Suppressor macrophage (primary cell): ENCODE results near the gene WDR81.
A peak's percentile ranks its signal among the peaks of the same experiment; 100 is the strongest.
"Not testable (repeated sequence)": the region's sequence is repeated elsewhere in the genome, so short reads cannot be mapped to it uniquely, and the experiment has no call there.

Source experiments
- DNase-seq, 4 experiments: peaks; one replicate each; pipeline ENCODE4 v3.0.0-alpha.2; 2020 to 2022
- total RNA-seq, 17 experiments: gene quantifications; one replicate each; lab custom pipeline; 2026; ENCODE audit warnings: mixed read lengths in 6 of 17, inconsistent platforms in 3 of 17; lab: John Stamatoyannopoulos, UW

The WDR81 gene
- 12.8 to 225 (median 126) reads per million in 17 experiments for total RNA-seq

GRCh38 chr17:1724351-1724868 is at the start of gene WDR81:
TSS of gene WDR81 (plus strand) at chr17:1724704. CDS start at chr17:1724960, 256 bp downstream.
- peak; percentile 86 to 97 (median 94) for DNase-seq

GRCh38 chr17:1676401-1676800 is 48.1 kb upstream of the WDR81 start:
- no peak for DNase-seq

GRCh38 chr17:1683459-1683858 is 41.0 kb upstream of the WDR81 start:
- peak; percentile 53 to 69 (median 68) for DNase-seq

GRCh38 chr17:1684378-1685189 is 39.9 kb upstream of the WDR81 start, which contains the start of gene PRPF8:
TSS of gene PRPF8 (minus strand) at chr17:1684867. CDS start at chr17:1684571, 296 bp downstream.
- DNase-seq, result peak; percentile 98 to 99 (median 99)

GRCh38 chr17:1686086-1686485 is 38.4 kb upstream of the WDR81 start:
- DNase-seq, result no peak

GRCh38 chr17:1688405-1688804 is 36.1 kb upstream of the WDR81 start:
- not testable (repeated sequence) for DNase-seq

GRCh38 chr17:1690544-1691221 is 33.8 kb upstream of the WDR81 start:
- no peak for DNase-seq

GRCh38 chr17:1693339-1693738 is 31.2 kb upstream of the WDR81 start:
- no peak for DNase-seq

- no peak for DNase-seq
Observed at GRCh38 chr17:1695365-1695764, 29.1 kb upstream of the WDR81 start.

- DNase-seq, result no peak
Observed at GRCh38 chr17:1697681-1698080, 26.8 kb upstream of the WDR81 start.

- not testable (repeated sequence) for DNase-seq
Observed at GRCh38 chr17:1699891-1700290, 24.6 kb upstream of the WDR81 start.

GRCh38 chr17:1703063-1703462 is 21.4 kb upstream of the WDR81 start:
- DNase-seq, result no peak

GRCh38 chr17:1705004-1705403 is 19.5 kb upstream of the WDR81 start:
- DNase-seq, result no peak

GRCh38 chr17:1707107-1707506 is 17.4 kb upstream of the WDR81 start:
- DNase-seq, result no peak

- DNase-seq, result not testable (repeated sequence)
Observed at GRCh38 chr17:1708791-1709346, 15.6 kb upstream of the WDR81 start.

GRCh38 chr17:1709403-1709951 is 15.0 kb upstream of the WDR81 start:
- DNase-seq, result peak in 1 of 4 experiments; percentile 44

- DNase-seq, result peak; percentile 42 to 77 (median 60)
Observed at GRCh38 chr17:1709971-1710806, 14.3 kb upstream of the WDR81 start, which contains the start of gene TLCD2. TSS of gene TLCD2 (minus strand) at chr17:1710377. CDS start at chr17:1710242, 135 bp downstream.

- DNase-seq, result peak in 3 of 4 experiments; percentile 16 to 28 (median 25)
Observed at GRCh38 chr17:1710807-1711553, 13.5 kb upstream of the WDR81 start.

GRCh38 chr17:1711804-1712203 is 12.7 kb upstream of the WDR81 start:
- no peak for DNase-seq

GRCh38 chr17:1712271-1712670 is 12.2 kb upstream of the WDR81 start:
- no peak for DNase-seq
